ENCODE results near the gene TAL1. TPM values are rescaled to one million over a fixed set of nuclear protein-coding genes. Genes with fewer than 3 reads are reported as not detected.

TAL1 gene
- total and polyA plus RNA-seq, 2 donors (not counting 3 experiments of a cell fraction or from before 2014, with no cell fraction given) = 36.7 to 52.4 TPM

- dilution Hi-C loops (cut with MboI; ENCODE audit: extremely low pct_ligation_motif_present, low sequenced_read_pairs) (no loop called here), intact Hi-C loops (cut with micrococcal nuclease) (loop anchor here (5.0 kb wide), 1 partner anchor 425 kb away; no protein-coding TSS in a partner anchor)
- Histone ChIP-seq H3K9me3 (replicated peaks; ENCODE audit: control insufficient read depth, insufficient read depth, low read length) (no peaks in the 10 kb centered on the region), H3K4me1 (ENCODE audit: control insufficient read depth, extremely low read depth, insufficient read depth, low read length) (no peaks in the 10 kb centered on the region), H3K4me3 (replicated peaks in 1 of 3; ENCODE audit: insufficient read depth in 1 of 3, low read depth in 1 of 3, low read length in 3 of 3) (no peak overlapping the region), H3K79me2 (ENCODE audit: control insufficient read depth, insufficient read depth, low read length) (no peaks in the 10 kb centered on the region), H3K27me3 (ENCODE audit: control insufficient read depth in 2 of 2, insufficient read depth in 2 of 2, low read length in 2 of 2) (no peaks in the 10 kb centered on the region), H3K9ac (replicated peaks; ENCODE audit: extremely low read depth, insufficient read depth, low read length) (no peak overlapping the region), H3K4me2 (ENCODE audit: insufficient read depth, low read length) (no peak overlapping the region), H3K36me3 (ENCODE audit: control insufficient read depth in 2 of 2, extremely low read depth in 1 of 2, insufficient read depth in 2 of 2, low read length in 2 of 2) (no peaks in the 10 kb centered on the region), H3K27ac (ENCODE audit: insufficient read depth, low read depth, low read length) (no peak overlapping the region), H2AFZ (ENCODE audit: low read depth, low read length) (no peak overlapping the region), H4K20me1 (replicated peaks; ENCODE audit: control insufficient read depth, extremely low read depth, insufficient read depth, low read length) (no peaks in the 10 kb centered on the region), H3K9me1 (replicated peaks; ENCODE audit: control insufficient read depth, extremely low read depth, insufficient read depth, low read length) (no peaks in the 10 kb centered on the region)
- TF ChIP-seq, protein P1, sequence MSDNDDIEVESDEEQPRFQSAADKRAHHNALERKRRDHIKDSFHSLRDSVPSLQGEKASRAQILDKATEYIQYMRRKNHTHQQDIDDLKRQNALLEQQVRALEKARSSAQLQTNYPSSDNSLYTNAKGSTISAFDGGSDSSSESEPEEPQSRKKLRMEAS (IDR thresholded peaks at IDR 0.05; ENCODE audit: insufficient read depth, insufficient read length) = no peak
- TF ChIP-seq, protein P2, sequence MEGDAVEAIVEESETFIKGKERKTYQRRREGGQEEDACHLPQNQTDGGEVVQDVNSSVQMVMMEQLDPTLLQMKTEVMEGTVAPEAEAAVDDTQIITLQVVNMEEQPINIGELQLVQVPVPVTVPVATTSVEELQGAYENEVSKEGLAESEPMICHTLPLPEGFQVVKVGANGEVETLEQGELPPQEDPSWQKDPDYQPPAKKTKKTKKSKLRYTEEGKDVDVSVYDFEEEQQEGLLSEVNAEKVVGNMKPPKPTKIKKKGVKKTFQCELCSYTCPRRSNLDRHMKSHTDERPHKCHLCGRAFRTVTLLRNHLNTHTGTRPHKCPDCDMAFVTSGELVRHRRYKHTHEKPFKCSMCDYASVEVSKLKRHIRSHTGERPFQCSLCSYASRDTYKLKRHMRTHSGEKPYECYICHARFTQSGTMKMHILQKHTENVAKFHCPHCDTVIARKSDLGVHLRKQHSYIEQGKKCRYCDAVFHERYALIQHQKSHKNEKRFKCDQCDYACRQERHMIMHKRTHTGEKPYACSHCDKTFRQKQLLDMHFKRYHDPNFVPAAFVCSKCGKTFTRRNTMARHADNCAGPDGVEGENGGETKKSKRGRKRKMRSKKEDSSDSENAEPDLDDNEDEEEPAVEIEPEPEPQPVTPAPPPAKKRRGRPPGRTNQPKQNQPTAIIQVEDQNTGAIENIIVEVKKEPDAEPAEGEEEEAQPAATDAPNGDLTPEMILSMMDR (IDR thresholded peaks at IDR 0.05; ENCODE audit: extremely low read depth in 1 of 2, insufficient read depth in 1 of 2, low read depth in 1 of 2, low read length in 2 of 2) = no peak
- TF ChIP-seq POLR2AphosphoS5 (IDR thresholded peaks at IDR 0.05; ENCODE audit: insufficient read depth, low read depth, low read length) (no peak), FOS (IDR thresholded peaks at IDR 0.05; ENCODE audit: borderline replicate concordance, insufficient read depth, low read length) (no peak), GATA2 (IDR thresholded peaks at IDR 0.05; ENCODE audit: insufficient read depth, insufficient read length, low read depth, low read length) (no peak), EZH2 (IDR thresholded peaks at IDR 0.05; ENCODE audit: borderline replicate concordance, low read depth, low read length, severe bottlenecking) (no peak), JUN (IDR thresholded peaks at IDR 0.05; ENCODE audit: borderline replicate concordance, insufficient read depth, insufficient read length, low read depth) (no peak), MYC (IDR thresholded peaks at IDR 0.05; ENCODE audit: low read depth, low read length) (no peak), POLR2A (IDR thresholded peaks at IDR 0.05; ENCODE audit: low read depth, low read length) (no peak)
- BruUV-seq (replicated peaks) = no TSS peak
- ChIA-PET POLR2A (no interaction called here), CTCF (no interaction called here)
- DNase-seq (ENCODE audit: low read depth, low spot score) = no peak
- FAIRE-seq = no peak
Measured at GRCh38 chr1:47172782-47173181, 59.2 kb downstream of the TAL1 start.

Other genes with a start within 250 kb of the TAL1 start
- 2.3 and 3.7 TPM in 2 replicates for gene CYP4X1, start 208.6 kb downstream of the TAL1 start, total RNA-seq
- gene CYP4X1, start 208.6 kb downstream of the TAL1 start, polyA plus RNA-seq = 2.4 and 3.2 TPM in 2 replicates
- not detected in 2 replicates for gene CYP4Z1, start 165.0 kb downstream of the TAL1 start, total RNA-seq
- 0.03 TPM in 1 of 2 replicates, not detected in the other for gene CYP4Z1, start 165.0 kb downstream of the TAL1 start, polyA plus RNA-seq
- gene CYP4A22, start 94.8 kb downstream of the TAL1 start, total RNA-seq = not detected in 2 replicates
- not detected in 2 replicates for gene CYP4A22, start 94.8 kb downstream of the TAL1 start, polyA plus RNA-seq
- not detected in 2 replicates for gene PDZK1IP1, start 42.2 kb downstream of the TAL1 start, total RNA-seq
- 0.52 and 0.60 TPM in 2 replicates for gene PDZK1IP1, start 42.2 kb downstream of the TAL1 start, polyA plus RNA-seq
- 24.7 and 28.1 TPM in 2 replicates for gene STIL, start 81.9 kb upstream of the TAL1 start, total RNA-seq
- gene STIL, start 81.9 kb upstream of the TAL1 start, polyA plus RNA-seq = 8.5 and 10.3 TPM in 2 replicates
- 79.6 and 90.0 TPM in 2 replicates for gene CMPK1, start 101.6 kb upstream of the TAL1 start, total RNA-seq
- 9.7 and 16.4 TPM in 2 replicates for gene CMPK1, start 101.6 kb upstream of the TAL1 start, polyA plus RNA-seq
- not detected in 2 replicates for gene FOXE3, start 184.1 kb upstream of the TAL1 start, total RNA-seq
- 0.06 TPM in 1 of 2 replicates, not detected in the other for gene FOXE3, start 184.1 kb upstream of the TAL1 start, polyA plus RNA-seq
- gene FOXD2, start 205.8 kb upstream of the TAL1 start, total RNA-seq = 0.07 and 0.09 TPM in 2 replicates
- gene FOXD2, start 205.8 kb upstream of the TAL1 start, polyA plus RNA-seq = 0.01 and 0.03 TPM in 2 replicates